Memory B cell (primary cell): ENCODE data around the gene PTPRM.

Experiments used
- ATAC-seq: fragments of 150-1000 bp; cut with Tn5 transposase; 2 replicates; pipeline ENCODE4 v1.10.0; 2021; ENCODE audit warnings: low read depth, mild to moderate bottlenecking, moderate library complexity
- DNase-seq, 2 donors: peaks; one replicate each; pipeline ENCODE4 v3.0.0; 2022; ENCODE audit warnings: low spot score in 2 of 2
- H3K27ac Mint-ChIP-seq: one replicate; pipeline ENCODE4 v1.8.0; 2022; ENCODE audit warnings: mild to moderate bottlenecking, moderate library complexity, mixed read lengths
- H3K27me3 Mint-ChIP-seq: one replicate; pipeline ENCODE4 v1.8.0; 2022; ENCODE audit warnings: mixed read lengths
- H3K36me3 Mint-ChIP-seq: one replicate; pipeline ENCODE4 v1.8.0; 2022; ENCODE audit warnings: mild to moderate bottlenecking, mixed read lengths
- H3K4me1 Mint-ChIP-seq: one replicate; pipeline ENCODE4 v1.8.0; 2022; ENCODE audit warnings: mixed read lengths
- H3K4me3 Mint-ChIP-seq: one replicate; pipeline ENCODE4 v1.8.0; 2022; ENCODE audit warnings: mild to moderate bottlenecking, moderate library complexity, mixed read lengths
- H3K9me3 Mint-ChIP-seq: one replicate; pipeline ENCODE4 v1.8.0; 2022; ENCODE audit warnings: mixed read lengths

PTPRM gene

GRCh38 chr18:8396254-8396653, 829.1 kb downstream of the PTPRM start:
- Mint-ChIP-seq H3K36me3 (no peaks in the 10 kb centered on the region), H3K27me3 (no peaks in the 10 kb centered on the region), H3K4me3 (no peak overlapping the region), H3K9me3 (no peaks in the 10 kb centered on the region), H3K27ac (no peak overlapping the region), H3K4me1 (no peaks in the 10 kb centered on the region)
- DNase-seq: no peak
- no peak for ATAC-seq

- Mint-ChIP-seq H3K27ac (no peak overlapping the region), H3K9me3 (no peaks in the 10 kb centered on the region), H3K36me3 (no peaks in the 10 kb centered on the region), H3K27me3 (no peaks in the 10 kb centered on the region), H3K4me3 (no peak overlapping the region), H3K4me1 (no peaks in the 10 kb centered on the region)
- no peak for ATAC-seq
- DNase-seq: no peak
Observed at GRCh38 chr18:8397034-8397433, 829.9 kb downstream of the PTPRM start.

GRCh38 chr18:8399138-8399537, 832.0 kb downstream of the PTPRM start:
- ATAC-seq (no peak), DNase-seq (no peak)
- no peak overlapping the region for H3K4me3 Mint-ChIP-seq
- peaks cover 1% of the 10 kb centered on the region for H3K27me3 Mint-ChIP-seq
- no peaks in the 10 kb centered on the region for H3K36me3 Mint-ChIP-seq
- no peaks in the 10 kb centered on the region for H3K4me1 Mint-ChIP-seq
- H3K9me3 Mint-ChIP-seq: no peaks in the 10 kb centered on the region
- H3K27ac Mint-ChIP-seq: no peak overlapping the region

- Mint-ChIP-seq H3K36me3 (no peaks in the 10 kb centered on the region), H3K4me3 (no peak overlapping the region), H3K27me3 (peaks cover 4% of the 10 kb centered on the region), H3K27ac (no peak overlapping the region), H3K4me1 (no peaks in the 10 kb centered on the region), H3K9me3 (no peaks in the 10 kb centered on the region)
- no peak for ATAC-seq
- no peak for DNase-seq
Observed at GRCh38 chr18:8400193-8400752, 833.2 kb downstream of the PTPRM start.

- peaks cover 5% of the 10 kb centered on the region for H3K27me3 Mint-ChIP-seq
- no peak for ATAC-seq
- H3K9me3 Mint-ChIP-seq: no peaks in the 10 kb centered on the region
- H3K27ac Mint-ChIP-seq: no peak overlapping the region
- no peak for DNase-seq
- no peak overlapping the region for H3K4me3 Mint-ChIP-seq
- H3K36me3 Mint-ChIP-seq: no peaks in the 10 kb centered on the region
- no peaks in the 10 kb centered on the region for H3K4me1 Mint-ChIP-seq
Observed at GRCh38 chr18:8400825-8401224, 833.7 kb downstream of the PTPRM start.

GRCh38 chr18:8401606-8402005, 834.5 kb downstream of the PTPRM start:
- Mint-ChIP-seq H3K27me3 (peaks cover 5% of the 10 kb centered on the region), H3K27ac (no peak overlapping the region), H3K4me1 (no peaks in the 10 kb centered on the region), H3K36me3 (no peaks in the 10 kb centered on the region), H3K9me3 (no peaks in the 10 kb centered on the region), H3K4me3 (no peak overlapping the region)
- DNase-seq (no peak), ATAC-seq (no peak)

- DNase-seq (no peak), ATAC-seq (no peak)
- no peak overlapping the region for H3K4me3 Mint-ChIP-seq
- no peaks in the 10 kb centered on the region for H3K9me3 Mint-ChIP-seq
- H3K27me3 Mint-ChIP-seq: peaks cover 5% of the 10 kb centered on the region
- H3K27ac Mint-ChIP-seq: no peak overlapping the region
- H3K4me1 Mint-ChIP-seq: no peaks in the 10 kb centered on the region
- no peaks in the 10 kb centered on the region for H3K36me3 Mint-ChIP-seq
Observed at GRCh38 chr18:8402237-8402636, 835.1 kb downstream of the PTPRM start.

- Mint-ChIP-seq H3K4me1 (no peaks in the 10 kb centered on the region), H3K27me3 (peaks cover 7% of the 10 kb centered on the region), H3K9me3 (no peaks in the 10 kb centered on the region), H3K4me3 (no peak overlapping the region), H3K36me3 (no peaks in the 10 kb centered on the region), H3K27ac (no peak overlapping the region)
- no peak for ATAC-seq
- no peak for DNase-seq
Observed at GRCh38 chr18:8403713-8404112, 836.6 kb downstream of the PTPRM start.

GRCh38 chr18:8406186-8406867, 839.2 kb downstream of the PTPRM start:
- no peak overlapping the region for H3K4me3 Mint-ChIP-seq
- no peak for DNase-seq
- no peaks in the 10 kb centered on the region for H3K36me3 Mint-ChIP-seq
- peaks cover 7% of the 10 kb centered on the region for H3K27me3 Mint-ChIP-seq
- H3K27ac Mint-ChIP-seq: no peak overlapping the region
- H3K9me3 Mint-ChIP-seq: peaks cover 10% of the 10 kb centered on the region
- no peak for ATAC-seq
- no peaks in the 10 kb centered on the region for H3K4me1 Mint-ChIP-seq

- Mint-ChIP-seq H3K4me1 (no peaks in the 10 kb centered on the region), H3K4me3 (no peak overlapping the region), H3K36me3 (no peaks in the 10 kb centered on the region), H3K27me3 (peaks cover 7% of the 10 kb centered on the region), H3K9me3 (peaks cover 10% of the 10 kb centered on the region), H3K27ac (no peak overlapping the region)
- no peak for DNase-seq
- ATAC-seq: no peak
Observed at GRCh38 chr18:8406868-8407250, 839.7 kb downstream of the PTPRM start.

- DNase-seq (no peak), ATAC-seq (no peak)
- H3K36me3 Mint-ChIP-seq: no peaks in the 10 kb centered on the region
- peaks cover 5% of the 10 kb centered on the region for H3K27me3 Mint-ChIP-seq
- H3K9me3 Mint-ChIP-seq: peaks cover 10% of the 10 kb centered on the region
- no peak overlapping the region for H3K4me3 Mint-ChIP-seq
- no peaks in the 10 kb centered on the region for H3K4me1 Mint-ChIP-seq
- no peak overlapping the region for H3K27ac Mint-ChIP-seq
Observed at GRCh38 chr18:8409151-8409550, 842.0 kb downstream of the PTPRM start.

GRCh38 chr18:8411492-8411891, 844.4 kb downstream of the PTPRM start:
- H3K27ac Mint-ChIP-seq: no peak overlapping the region
- ATAC-seq: no peak
- no peak overlapping the region for H3K4me3 Mint-ChIP-seq
- no peaks in the 10 kb centered on the region for H3K4me1 Mint-ChIP-seq
- peaks cover 8% of the 10 kb centered on the region for H3K27me3 Mint-ChIP-seq
- peaks cover 14% of the 10 kb centered on the region for H3K9me3 Mint-ChIP-seq
- no peak for DNase-seq
- no peaks in the 10 kb centered on the region for H3K36me3 Mint-ChIP-seq

- H3K27me3 Mint-ChIP-seq: peaks cover 8% of the 10 kb centered on the region
- H3K4me3 Mint-ChIP-seq: no peak overlapping the region
- no peak overlapping the region for H3K27ac Mint-ChIP-seq
- H3K4me1 Mint-ChIP-seq: no peaks in the 10 kb centered on the region
- H3K9me3 Mint-ChIP-seq: peaks cover 14% of the 10 kb centered on the region
- DNase-seq: no peak
- ATAC-seq: no peak
- H3K36me3 Mint-ChIP-seq: no peaks in the 10 kb centered on the region
Observed at GRCh38 chr18:8412117-8412516, 845.0 kb downstream of the PTPRM start.

- Mint-ChIP-seq H3K27ac (no peak overlapping the region), H3K27me3 (peaks cover 6% of the 10 kb centered on the region), H3K4me3 (no peak overlapping the region), H3K36me3 (no peaks in the 10 kb centered on the region), H3K9me3 (peaks cover 14% of the 10 kb centered on the region), H3K4me1 (no peaks in the 10 kb centered on the region)
- DNase-seq (no peak), ATAC-seq (no peak)
Observed at GRCh38 chr18:8413189-8413588, 846.1 kb downstream of the PTPRM start.

GRCh38 chr18:8413751-8414150, 846.6 kb downstream of the PTPRM start:
- ATAC-seq: no peak
- Mint-ChIP-seq H3K4me3 (no peak overlapping the region), H3K9me3 (peaks cover 14% of the 10 kb centered on the region), H3K27ac (no peak overlapping the region), H3K36me3 (no peaks in the 10 kb centered on the region), H3K4me1 (no peaks in the 10 kb centered on the region), H3K27me3 (peaks cover 6% of the 10 kb centered on the region)
- no peak for DNase-seq
